ENCODE results near the gene PACRG.

- no peak for TF ChIP-seq TAF1 (IDR thresholded peaks at IDR 0.05; ENCODE audit: borderline replicate concordance, low read depth, low read length)
- no peak for TF ChIP-seq POLR2A (IDR thresholded peaks at IDR 0.05; ENCODE audit: low read depth, low read length)
- TF ChIP-seq POLR2AphosphoS5 (IDR thresholded peaks at IDR 0.05; ENCODE audit: low read depth, low read length): no peak
These were observed 335.8 kb downstream of the PACRG start for GRCh38 chr6:163063561-163063960.

All from GM12892 (cell line).